Type B pancreatic cell (in vitro differentiated cells): ENCODE data around the gene MRTFA. TPM values are rescaled to one million over a fixed set of nuclear protein-coding genes. Genes with fewer than 3 reads are reported as not detected.
A peak's percentile ranks its signal among the peaks of the same experiment; 100 is the strongest.

Source experiments
- DNase-seq: peaks from one replicate; pipeline ENCODE4 v3.0.0; 2021; ENCODE audit warnings: mixed read lengths; ENCODE audit not compliant: unreplicated experiment; ENCODE audit errors: extremely low spot score
- H3K27ac Mint-ChIP-seq: 2 replicates; pipeline ENCODE4 v1.8.0; 2021; ENCODE audit warnings: mild to moderate bottlenecking, mixed read lengths
- H3K27me3 Mint-ChIP-seq: 2 replicates; pipeline ENCODE4 v1.8.0; 2021; ENCODE audit warnings: mixed read lengths
- H3K36me3 Mint-ChIP-seq: 2 replicates; pipeline ENCODE4 v1.8.0; 2021; ENCODE audit warnings: mixed read lengths
- H3K4me1 Mint-ChIP-seq: one replicate; pipeline ENCODE4 v1.8.0; 2021; ENCODE audit warnings: mixed read lengths; ENCODE audit not compliant: unreplicated experiment
- H3K4me3 Mint-ChIP-seq: 2 replicates; pipeline ENCODE4 v1.8.0; 2021; ENCODE audit warnings: mild to moderate bottlenecking, mixed read lengths
- H3K9me3 Mint-ChIP-seq: 2 replicates; pipeline ENCODE4 v1.8.0; 2021; ENCODE audit warnings: mixed read lengths
- CTCF ChIP-seq: fragments of 200-600 bp; sonication (generic); conservative IDR thresholded peaks from 2 replicates; pipeline ENCODE4 v1.5.0; 2021; ENCODE audit warnings: antibody characterized with exemption, mild to moderate bottlenecking
- total RNA-seq: library from RNA; stranded (reverse); gene quantifications from 2 replicates; pipeline ENCODE4 v1.2.1, GENCODE V29; 2021; ENCODE audit warnings: low replicate concordance

Gene MRTFA
- total RNA-seq, 1 donor from 2014 or later, result 49.8 TPM

- Mint-ChIP-seq H3K27me3 (no peaks in the 10 kb centered on the region), H3K36me3 (peaks cover 18% of the 10 kb centered on the region), H3K9me3 (peaks cover 9% of the 10 kb centered on the region), H3K4me3 (no peak overlapping the region), H3K27ac (peak overlapping the region; percentile 93), H3K4me1 (peaks cover 19% of the 10 kb centered on the region)
- no peak for DNase-seq
- no peak for TF ChIP-seq CTCF
These were observed 150.5 kb downstream of the MRTFA start for GRCh38 chr22:40485813-40486667.

- peaks cover 9% of the 10 kb centered on the region for H3K9me3 Mint-ChIP-seq
- H3K4me1 Mint-ChIP-seq, result peaks cover 19% of the 10 kb centered on the region
- H3K36me3 Mint-ChIP-seq, result peaks cover 16% of the 10 kb centered on the region
- no peak for DNase-seq
- peak overlapping the region; percentile 52 for H3K4me3 Mint-ChIP-seq
- TF ChIP-seq CTCF, result no peak
- H3K27ac Mint-ChIP-seq, result peak overlapping the region; percentile 93
- no peaks in the 10 kb centered on the region for H3K27me3 Mint-ChIP-seq
These were observed 151.4 kb downstream of the MRTFA start for GRCh38 chr22:40484906-40485669.

GRCh38 chr22:40482886-40483285, 153.6 kb downstream of the MRTFA start:
- no peak overlapping the region for H3K4me3 Mint-ChIP-seq
- H3K36me3 Mint-ChIP-seq, result peaks cover 16% of the 10 kb centered on the region
- H3K27ac Mint-ChIP-seq, result peak overlapping the region; percentile 88
- H3K9me3 Mint-ChIP-seq, result peaks cover 9% of the 10 kb centered on the region
- no peak for DNase-seq
- H3K4me1 Mint-ChIP-seq, result peaks cover 30% of the 10 kb centered on the region
- H3K27me3 Mint-ChIP-seq, result no peaks in the 10 kb centered on the region
- no peak for TF ChIP-seq CTCF

GRCh38 chr22:40482391-40482790, 154.1 kb downstream of the MRTFA start:
- no peak for TF ChIP-seq CTCF
- H3K4me1 Mint-ChIP-seq, result peaks cover 35% of the 10 kb centered on the region
- H3K36me3 Mint-ChIP-seq, result peaks cover 16% of the 10 kb centered on the region
- peaks cover 9% of the 10 kb centered on the region for H3K9me3 Mint-ChIP-seq
- peak overlapping the region; percentile 88 for H3K27ac Mint-ChIP-seq
- H3K27me3 Mint-ChIP-seq, result no peaks in the 10 kb centered on the region
- H3K4me3 Mint-ChIP-seq, result peak overlapping the region; percentile 46
- no peak for DNase-seq

GRCh38 chr22:40480996-40481395, 155.5 kb downstream of the MRTFA start:
- peak overlapping the region; percentile 88 for H3K27ac Mint-ChIP-seq
- no peak for TF ChIP-seq CTCF
- DNase-seq, result no peak
- peaks cover 16% of the 10 kb centered on the region for H3K36me3 Mint-ChIP-seq
- H3K27me3 Mint-ChIP-seq, result no peaks in the 10 kb centered on the region
- peaks cover 34% of the 10 kb centered on the region for H3K4me1 Mint-ChIP-seq
- peaks cover 9% of the 10 kb centered on the region for H3K9me3 Mint-ChIP-seq
- no peak overlapping the region for H3K4me3 Mint-ChIP-seq
